ENCODE measurements around the gene HAGHL.

DNA sequence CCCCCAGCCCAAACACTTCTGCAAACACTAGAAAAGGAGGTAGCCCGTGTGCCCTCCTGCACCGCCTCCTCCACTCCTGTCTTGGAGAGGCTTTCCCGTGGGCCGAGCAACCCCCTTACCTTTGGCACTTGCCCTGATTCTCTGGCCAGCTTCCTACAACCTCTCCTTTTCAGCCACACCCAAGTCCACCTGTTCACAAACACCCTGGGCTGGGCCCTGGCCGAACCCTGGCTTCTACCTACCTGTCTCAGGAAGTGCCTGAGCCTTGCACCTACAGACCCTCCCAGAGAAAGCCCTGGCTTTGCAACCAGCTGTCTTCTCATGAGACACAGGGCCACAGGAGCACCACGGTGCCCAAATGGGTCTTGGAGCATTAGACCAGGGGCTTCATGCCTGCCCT lies 8.0 kb upstream of the HAGHL start:
- TF ChIP-seq GATA2 (IDR thresholded peaks at IDR 0.05; ENCODE audit: low read depth, low read length) (no peak), GATA3 (IDR thresholded peaks at IDR 0.05; ENCODE audit: low read depth, low read length) (no peak)
